Colonic mucosa (tissue), 4 donors: ENCODE results near the gene ZNF681. TPM values are rescaled to one million over a fixed set of nuclear protein-coding genes. Genes with fewer than 3 reads are reported as not detected.
A peak's percentile ranks its signal among the peaks of the same experiment; 100 is the strongest.
"Not testable (repeated sequence)": the region's sequence is repeated elsewhere in the genome, so short reads cannot be mapped to it uniquely, and the experiment has no call there.

ENCODE experiments used
- DNase-seq: peaks from one replicate; pipeline ENCODE4 v3.0.0-alpha.2; 2020
- H3K27ac ChIP-seq: fragments of 200-600 bp; one replicate; pipeline ENCODE4 v1.8.0; 2021
- H3K27me3 ChIP-seq: fragments of 200-600 bp; one replicate; pipeline ENCODE4 v1.8.0; 2021
- H3K36me3 ChIP-seq: fragments of 200-600 bp; one replicate; pipeline ENCODE4 v1.8.0; 2021
- H3K4me1 ChIP-seq: fragments of 200-600 bp; one replicate; pipeline ENCODE4 v1.8.0; 2021; ENCODE audit warnings: mild to moderate bottlenecking
- H3K4me3 ChIP-seq: fragments of 200-600 bp; one replicate; pipeline ENCODE4 v1.8.0; 2021
- H3K9ac ChIP-seq, 2 donors: one replicate each; pipeline ENCODE4 v1.7.0; 2013; ENCODE audit warnings: control low read depth in 2 of 2, low read depth in 2 of 2, low read length in 2 of 2
- H3K9me3 ChIP-seq: fragments of 200-600 bp; one replicate; pipeline ENCODE4 v1.8.0; 2021
- CTCF ChIP-seq: fragments of 200-600 bp; IDR thresholded peaks from one replicate; pipeline ENCODE4 v1.8.0; 2022; ENCODE audit warnings: antibody characterized with exemption, mild to moderate bottlenecking
- intact Hi-C: fragments of 100-400 bp; cut with DNase I; formaldehyde crosslinking; loops from one replicate; pipeline ENCODE4 v1.14.1; 2022
- total RNA-seq, 2 donors: library from RNA; stranded (reverse); fragmentation: NEBNext Ultra II Directional in 1 of 2; extraction: Animal tissue kit (Norgen Biotek cat#: 25700) in 1 of 2; gene quantifications; one replicate each; pipeline ENCODE4 v1.2.1, GENCODE V29; 2021
- donor health status: healthy.
- donor health status: DM: no; HTN: no; CAD: no.
- donor health status: DM: no; HTN: no; CAD: no.

Gene ZNF681
- total RNA-seq, 2 donors from 2014 or later: 2.9 to 3.2 TPM

GRCh38 chr19:23769691-23770468, 11.2 kb upstream of the ZNF681 start:
- no peak overlapping the region for H3K27ac ChIP-seq
- intact Hi-C loops: no loop called here
- no peak for DNase-seq

GRCh38 chr19:23766951-23767350, 8.3 kb upstream of the ZNF681 start:
- H3K9me3 ChIP-seq: no peaks in the 10 kb centered on the region

More at GRCh38 chr19:23769691-23770468, 11.2 kb upstream of the ZNF681 start:
- Histone ChIP-seq H3K36me3 (no peaks in the 10 kb centered on the region), H3K9ac (no peak overlapping the region), H3K27me3 (no peaks in the 10 kb centered on the region), H3K4me1 (no peaks in the 10 kb centered on the region), H3K4me3 (no peak overlapping the region), H3K9me3 (no peaks in the 10 kb centered on the region)
- TF ChIP-seq CTCF: no peak

GRCh38 chr19:23764781-23765180, 6.1 kb upstream of the ZNF681 start:
- Histone ChIP-seq H3K9me3 (no peaks in the 10 kb centered on the region), H3K4me3 (no peak overlapping the region), H3K9ac (no peak overlapping the region), H3K36me3 (no peaks in the 10 kb centered on the region), H3K27ac (no peak overlapping the region), H3K4me1 (no peaks in the 10 kb centered on the region), H3K27me3 (no peaks in the 10 kb centered on the region)
- TF ChIP-seq CTCF: no peak
- intact Hi-C loops: no loop called here
- no peak for DNase-seq

More at GRCh38 chr19:23766951-23767350, 8.3 kb upstream of the ZNF681 start:
- H3K36me3 ChIP-seq: no peaks in the 10 kb centered on the region
- no peak for TF ChIP-seq CTCF
- H3K27ac ChIP-seq: no peak overlapping the region
- H3K4me1 ChIP-seq: no peaks in the 10 kb centered on the region
- DNase-seq: no peak
- intact Hi-C loops: no loop called here
- H3K4me3 ChIP-seq: no peak overlapping the region
- H3K9ac ChIP-seq: no peak overlapping the region
- H3K27me3 ChIP-seq: no peaks in the 10 kb centered on the region

- Histone ChIP-seq H3K27me3 (no peaks in the 10 kb centered on the region), H3K9me3 (no peaks in the 10 kb centered on the region), H3K27ac (peak overlapping the region; percentile 76), H3K9ac (peak overlapping the region; percentile 81 to 92), H3K4me3 (peak overlapping the region; percentile 78), H3K36me3 (no peaks in the 10 kb centered on the region), H3K4me1 (no peaks in the 10 kb centered on the region)
- intact Hi-C loops: no loop called here
- no peak for TF ChIP-seq CTCF
- peak; percentile 96 for DNase-seq
Measured at GRCh38 chr19:23762884-23763711, 4.4 kb upstream of the ZNF681 start.

- H3K4me3 ChIP-seq: peak overlapping the region; percentile 78
- H3K27ac ChIP-seq: peak overlapping the region; percentile 76
- intact Hi-C loops: no loop called here
- peak overlapping the region; percentile 81 to 92 for H3K9ac ChIP-seq
- no peaks in the 10 kb centered on the region for H3K4me1 ChIP-seq
- no peak for TF ChIP-seq CTCF
- no peaks in the 10 kb centered on the region for H3K36me3 ChIP-seq
- H3K9me3 ChIP-seq: no peaks in the 10 kb centered on the region
- DNase-seq: no peak
- H3K27me3 ChIP-seq: no peaks in the 10 kb centered on the region
Measured at GRCh38 chr19:23762548-23762883, 3.8 kb upstream of the ZNF681 start.

GRCh38 chr19:23760326-23760725, 1.6 kb upstream of the ZNF681 start:
- H3K27ac ChIP-seq, H3K36me3 ChIP-seq, H3K4me1 ChIP-seq, intact Hi-C loops, H3K27me3 ChIP-seq, H3K9me3 ChIP-seq, DNase-seq, H3K4me3 ChIP-seq, H3K9ac ChIP-seq: not testable (repeated sequence)

GRCh38 chr19:23743633-23744232, 15.0 kb downstream of the ZNF681 start:
- DNase-seq, H3K36me3 ChIP-seq, H3K9me3 ChIP-seq, H3K27ac ChIP-seq, intact Hi-C loops, H3K4me1 ChIP-seq, H3K4me3 ChIP-seq, H3K9ac ChIP-seq, H3K27me3 ChIP-seq: not testable (repeated sequence)
